Pulmonary artery endothelial cell (primary cell): ENCODE results near the gene POU3F3. TPM values are rescaled to one million over a fixed set of nuclear protein-coding genes. Genes with fewer than 3 reads are reported as not detected.

ENCODE experiments used
- DNase-seq: peaks from one replicate; pipeline ENCODE4 v3.0.0-alpha.2; 2011; ENCODE audit warnings: low read depth, low spot score
- total RNA-seq: library from RNA; depleted of rRNA; stranded (reverse); fragments of >200 nt; gene quantifications from 2 replicates; pipeline ENCODE4 v1.2.3, GENCODE V29; 2014

POU3F3 gene
- total RNA-seq, 1 donor from 2014 or later = not detected

DNA sequence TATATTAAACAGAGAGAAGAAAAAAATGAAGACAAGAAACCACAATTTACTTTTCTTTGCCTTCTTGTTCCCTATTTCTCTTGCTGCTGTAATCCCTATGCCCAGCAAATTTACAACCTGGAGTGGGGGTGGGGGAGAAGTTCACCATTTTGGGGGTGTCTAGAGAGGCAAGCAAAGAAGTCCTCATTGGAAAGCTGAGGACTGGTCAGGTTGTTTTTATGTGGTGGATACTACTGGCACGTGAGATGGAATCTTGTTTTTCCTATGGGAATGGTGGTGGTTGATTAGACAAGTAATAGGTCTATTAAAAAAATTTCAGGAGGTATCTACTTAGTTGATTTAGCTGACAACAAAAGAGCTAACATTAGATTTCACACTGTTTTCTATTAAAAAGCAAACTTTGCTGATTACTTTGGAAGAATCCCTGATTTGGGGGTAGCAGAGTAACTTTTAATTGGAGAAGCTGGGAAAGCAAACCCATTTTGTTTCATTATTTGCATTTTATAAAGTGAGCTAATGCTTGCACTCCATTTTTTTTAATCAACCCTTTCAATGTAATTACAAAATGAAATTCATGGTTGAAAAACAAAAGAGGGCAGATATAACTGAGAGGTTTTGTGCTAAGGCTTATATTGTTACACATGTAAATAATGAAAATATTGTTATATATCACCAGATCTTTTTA lies 6.0 kb downstream of the POU3F3 start:
- no peak for DNase-seq

DNA sequence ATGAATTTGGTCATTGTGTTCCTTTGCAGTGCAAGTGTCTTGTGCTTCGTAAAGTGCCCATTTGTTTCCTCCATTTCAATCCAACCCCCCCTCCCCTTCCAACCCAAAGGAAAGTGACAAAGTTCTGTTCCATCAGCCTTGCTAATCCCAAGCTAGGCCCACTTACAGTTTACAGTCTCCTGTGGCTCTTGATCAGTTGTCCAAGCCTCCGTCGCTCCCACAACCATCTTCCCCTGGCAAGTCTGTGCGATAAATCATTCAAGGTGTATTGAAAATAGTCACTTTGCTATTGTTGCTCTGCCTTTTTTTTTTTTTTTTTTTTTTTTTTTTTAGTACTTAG lies 6.5 kb downstream of the POU3F3 start:
- DNase-seq = no peak

DNA sequence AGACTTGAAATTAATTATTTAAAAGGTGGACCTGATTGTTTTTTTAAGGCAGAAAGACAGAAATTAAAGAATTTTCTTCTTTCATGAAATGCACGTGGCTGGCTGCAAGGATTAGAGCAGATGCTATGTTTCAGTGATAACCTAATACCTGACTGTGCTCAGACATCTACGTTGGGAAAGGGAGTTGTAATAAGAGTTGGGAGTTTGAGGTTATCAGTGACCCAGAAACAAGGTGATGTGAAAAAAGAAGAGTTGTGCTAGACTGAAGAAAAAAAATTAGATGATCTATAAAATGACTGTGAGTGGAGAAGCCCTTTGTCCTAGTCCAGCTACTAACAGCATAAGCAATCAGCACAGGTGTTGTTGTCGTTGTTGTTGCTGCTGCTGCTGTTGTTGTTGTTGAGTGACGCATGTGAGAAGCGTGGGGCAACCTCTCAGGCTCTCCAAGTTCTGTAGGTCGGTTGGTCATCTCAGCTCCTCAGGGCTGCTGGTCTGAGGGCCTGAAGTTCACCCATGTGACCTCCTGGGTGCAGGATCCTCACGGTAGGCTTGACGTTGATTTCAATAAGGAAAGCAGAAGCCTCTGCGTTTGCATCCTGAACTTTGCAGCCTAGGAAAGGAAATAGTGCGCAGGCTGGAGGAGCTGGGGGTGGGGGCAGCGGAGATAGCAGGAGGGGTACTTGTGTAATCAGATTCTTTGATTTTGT lies 7.6 kb downstream of the POU3F3 start:
- DNase-seq = no peak

DNA sequence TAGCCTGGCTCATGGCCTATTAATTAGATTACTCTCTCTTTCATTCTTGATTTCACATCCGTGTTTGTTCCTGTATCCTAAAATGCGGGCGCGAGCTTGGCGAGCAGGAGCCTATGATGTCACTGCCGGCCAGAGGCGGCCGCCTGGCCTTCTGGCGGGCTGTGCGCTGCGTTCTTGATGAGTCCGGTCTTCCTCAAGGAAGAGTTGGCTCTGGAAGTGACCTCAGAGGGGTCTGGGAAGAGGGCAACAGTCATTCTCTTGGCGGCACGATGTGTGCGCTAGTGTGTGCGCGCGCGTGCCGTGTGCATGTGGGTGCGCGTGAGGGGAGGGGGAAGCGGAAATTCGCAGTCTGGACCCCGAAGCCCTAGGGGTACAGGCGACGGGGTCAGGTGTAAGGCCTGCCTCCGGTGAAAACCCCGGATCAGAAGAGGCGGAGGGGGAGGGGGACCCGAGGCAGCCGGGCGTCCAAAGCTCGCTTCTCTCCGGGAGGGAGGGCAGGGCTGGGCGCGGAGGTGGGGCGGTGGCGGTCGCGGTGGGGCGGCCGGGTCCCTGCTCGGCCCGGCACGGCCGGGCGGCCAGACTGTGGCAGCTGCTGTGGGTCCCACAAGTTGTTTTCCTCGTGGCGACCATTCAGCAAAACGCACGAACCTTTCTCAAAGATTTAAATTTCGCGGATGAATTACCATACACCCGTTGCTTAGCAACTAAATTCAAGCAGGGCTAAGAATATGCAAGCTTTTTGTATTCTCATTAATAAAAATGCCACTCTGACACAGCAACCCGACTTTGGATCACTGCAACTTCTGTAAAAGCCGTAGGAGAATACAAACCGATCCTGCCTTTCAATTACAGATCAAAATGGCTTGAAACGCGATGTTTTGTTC lies 8.4 kb downstream of the POU3F3 start:
- DNase-seq = no peak

DNA sequence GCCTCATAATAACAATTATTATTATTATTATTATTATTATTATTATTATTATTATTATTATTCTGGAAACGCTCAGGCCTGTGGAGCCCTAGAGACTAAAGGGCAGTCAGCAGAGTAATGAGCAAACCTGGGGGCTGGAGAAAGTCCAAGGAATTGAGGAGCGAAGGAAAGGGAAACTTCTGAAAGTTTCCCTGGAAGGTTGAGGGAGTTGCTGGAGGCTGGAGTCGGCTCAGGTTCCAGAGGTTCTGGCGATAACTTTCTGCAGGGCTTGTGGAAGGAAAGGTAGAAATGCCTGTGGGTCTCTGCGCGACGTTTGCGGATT lies 9.2 kb downstream of the POU3F3 start:
- no peak for DNase-seq

DNA sequence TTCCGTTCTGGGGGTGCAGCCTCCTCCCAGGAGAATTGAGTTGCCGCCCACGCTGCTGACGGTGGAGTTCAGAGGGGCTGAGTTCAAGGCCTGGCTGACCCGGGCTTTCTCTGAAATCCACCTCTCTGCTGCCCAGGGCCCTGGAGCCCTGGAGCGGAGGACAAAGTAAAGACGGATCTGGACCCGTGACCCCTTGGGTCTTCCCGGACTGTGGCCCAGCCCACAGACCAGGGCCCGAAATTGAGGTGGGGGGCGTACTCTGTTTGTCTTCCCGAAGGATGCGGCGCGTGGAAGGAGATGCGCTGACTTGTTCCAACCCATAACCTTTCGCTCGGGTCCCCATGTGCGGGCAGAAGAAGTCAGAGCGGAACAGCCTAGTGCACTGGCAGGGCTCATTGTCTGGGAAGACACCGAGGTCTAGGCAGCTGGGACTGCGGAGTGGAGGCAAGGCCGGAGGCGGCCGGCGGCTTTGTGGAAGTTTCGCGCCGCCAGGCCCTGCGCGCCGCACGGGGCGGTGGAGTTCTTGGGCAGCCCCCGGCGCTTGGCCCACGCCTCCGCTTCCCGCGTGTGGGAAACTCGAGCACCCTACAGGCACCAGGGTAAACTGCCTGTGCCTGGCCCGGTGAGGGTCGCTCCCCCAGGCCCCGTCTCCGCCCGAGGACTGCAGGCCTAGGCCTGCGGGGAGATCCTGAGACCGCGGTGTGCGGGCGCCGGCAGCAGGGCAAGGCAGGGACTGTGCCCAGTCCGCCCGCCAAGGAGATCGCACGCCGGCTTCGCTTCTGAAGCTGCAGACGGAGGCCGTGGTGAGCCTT lies 9.8 kb downstream of the POU3F3 start:
- no peak for DNase-seq

DNA sequence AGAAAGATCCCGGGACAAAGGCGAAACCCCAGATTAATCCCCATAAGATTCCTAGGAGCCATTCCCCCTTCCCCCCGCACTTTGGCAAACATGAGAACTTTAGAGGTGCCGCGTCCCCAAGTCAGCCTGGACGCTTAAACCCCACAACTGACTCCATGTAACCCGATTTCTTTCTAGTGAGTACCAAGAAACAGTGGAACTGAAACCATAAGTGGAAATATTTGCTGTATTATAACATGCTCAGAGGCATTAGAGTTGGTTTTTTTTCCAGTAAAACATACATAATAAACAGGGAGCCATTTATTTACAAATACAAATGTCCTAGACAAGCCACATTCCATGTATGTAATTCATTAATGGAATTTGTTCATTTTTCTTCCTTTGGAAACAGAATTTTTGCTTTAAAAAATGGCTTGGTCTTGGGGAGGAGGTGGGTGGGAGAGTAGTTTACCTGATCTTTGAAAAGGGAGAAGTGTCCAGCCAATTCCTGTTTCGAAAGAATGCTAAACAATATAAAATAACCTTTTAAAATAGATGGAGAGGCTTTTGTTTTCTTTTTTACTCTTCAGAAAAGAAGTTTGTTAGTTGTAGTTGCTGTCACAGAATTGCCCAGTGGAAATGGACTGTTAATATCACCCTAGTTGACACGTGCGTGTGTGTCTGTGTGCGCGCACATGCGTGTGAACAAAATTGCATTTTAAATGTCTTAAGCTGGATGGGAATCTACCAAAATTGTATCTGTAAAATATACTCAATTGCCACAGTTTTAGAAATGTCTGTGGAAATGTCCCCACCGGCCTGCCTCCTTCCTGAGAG lies 10.6 kb downstream of the POU3F3 start:
- no peak for DNase-seq

DNA sequence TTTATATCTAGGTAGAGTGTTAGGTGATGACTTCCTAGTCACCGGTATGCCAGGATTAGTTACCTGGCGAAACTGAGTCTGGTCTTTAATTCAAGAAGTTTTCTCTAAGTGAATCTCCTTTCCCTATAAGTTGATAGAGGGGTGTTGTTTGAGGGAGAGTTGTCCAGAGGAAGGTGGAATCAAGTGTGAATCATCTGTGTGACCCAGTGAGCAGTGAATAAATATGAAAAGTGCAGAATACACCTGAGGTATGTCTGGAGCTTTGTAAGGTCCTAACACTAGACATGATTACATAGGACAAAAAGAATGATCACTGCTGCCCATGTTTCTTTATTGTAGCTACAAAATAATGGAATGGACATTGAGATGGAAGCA lies 11.2 kb downstream of the POU3F3 start:
- no peak for DNase-seq

DNA sequence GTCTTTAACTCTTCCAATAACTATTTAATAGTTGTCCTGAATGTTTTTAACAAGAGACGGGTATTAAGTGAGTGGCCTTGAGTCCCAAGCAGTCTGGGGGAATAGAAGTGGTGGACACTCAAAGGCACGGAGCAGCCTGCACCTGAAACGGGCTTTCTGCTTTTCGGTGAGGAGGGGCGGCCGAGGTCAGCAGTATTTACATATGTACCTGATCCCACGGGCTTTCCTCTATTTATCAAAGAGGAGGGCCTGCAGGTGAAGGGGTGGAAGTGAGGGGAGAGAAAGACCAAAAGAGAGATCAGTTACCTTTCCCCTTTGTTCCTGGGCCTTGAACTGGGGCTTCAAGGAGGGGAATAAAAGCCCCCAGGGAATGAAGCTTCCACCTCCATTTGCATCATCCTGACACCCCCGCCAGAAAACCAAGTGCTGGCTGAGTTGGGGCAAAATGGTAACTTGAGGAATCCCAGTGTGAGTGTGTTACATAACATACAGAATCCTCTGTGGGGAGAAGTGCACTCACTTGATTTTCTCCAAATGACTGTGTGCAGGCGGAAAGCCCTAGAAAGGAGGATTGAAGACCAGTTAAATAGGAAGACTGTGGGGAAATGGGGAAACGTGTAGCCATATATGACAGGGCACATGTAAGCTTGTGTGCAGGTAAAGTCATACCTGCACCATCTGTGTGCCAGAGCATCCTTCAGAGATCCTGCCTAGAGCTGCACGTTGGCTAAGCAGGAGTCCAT lies 12.4 kb downstream of the POU3F3 start:
- DNase-seq = no peak

DNA sequence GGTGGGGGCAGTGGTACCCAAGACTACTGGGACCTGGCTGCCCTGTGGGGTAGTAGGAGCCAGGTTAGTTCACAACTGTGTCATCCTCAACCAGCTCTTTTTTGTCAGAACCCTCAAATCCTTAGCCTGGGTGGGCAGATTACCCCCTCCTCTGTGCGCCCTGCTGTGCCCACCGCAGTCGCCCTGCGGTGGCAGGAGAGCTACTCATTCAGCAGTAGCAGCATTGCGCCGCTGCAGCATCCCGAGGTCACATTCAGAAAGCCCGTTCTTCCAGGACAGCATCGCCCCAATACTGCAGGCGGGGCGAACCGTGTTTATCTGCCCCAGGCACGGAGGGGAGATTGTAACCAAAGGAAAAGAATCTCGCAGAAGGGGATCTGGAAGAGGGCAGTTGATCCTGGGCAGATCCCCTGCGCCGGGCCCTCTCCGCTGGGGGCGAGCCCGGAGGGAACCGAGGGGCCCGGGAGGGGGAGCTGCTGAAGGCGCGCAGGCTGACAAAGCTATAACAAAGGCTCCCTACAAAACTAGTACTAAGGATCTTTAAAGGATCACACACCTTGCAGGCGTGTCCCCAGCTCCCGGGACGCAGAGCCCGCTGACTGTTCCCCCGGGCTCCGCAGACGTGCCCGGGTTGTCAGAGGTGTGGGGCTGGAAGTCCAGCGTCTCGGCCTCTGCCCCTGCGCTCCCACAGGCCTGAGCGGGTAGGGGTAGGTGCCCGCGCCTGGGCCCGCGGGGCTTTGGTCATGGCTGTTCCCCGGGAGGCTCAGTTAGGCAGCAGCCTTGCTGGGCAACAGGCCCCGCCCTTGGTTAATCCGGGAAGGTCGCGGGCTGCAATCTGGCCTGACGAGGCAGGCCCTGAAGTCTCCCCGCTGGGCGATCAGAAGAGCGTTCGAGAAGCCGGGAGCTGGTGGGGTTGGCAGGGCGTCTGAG lies 13.2 kb downstream of the POU3F3 start:
- no peak for DNase-seq

DNA sequence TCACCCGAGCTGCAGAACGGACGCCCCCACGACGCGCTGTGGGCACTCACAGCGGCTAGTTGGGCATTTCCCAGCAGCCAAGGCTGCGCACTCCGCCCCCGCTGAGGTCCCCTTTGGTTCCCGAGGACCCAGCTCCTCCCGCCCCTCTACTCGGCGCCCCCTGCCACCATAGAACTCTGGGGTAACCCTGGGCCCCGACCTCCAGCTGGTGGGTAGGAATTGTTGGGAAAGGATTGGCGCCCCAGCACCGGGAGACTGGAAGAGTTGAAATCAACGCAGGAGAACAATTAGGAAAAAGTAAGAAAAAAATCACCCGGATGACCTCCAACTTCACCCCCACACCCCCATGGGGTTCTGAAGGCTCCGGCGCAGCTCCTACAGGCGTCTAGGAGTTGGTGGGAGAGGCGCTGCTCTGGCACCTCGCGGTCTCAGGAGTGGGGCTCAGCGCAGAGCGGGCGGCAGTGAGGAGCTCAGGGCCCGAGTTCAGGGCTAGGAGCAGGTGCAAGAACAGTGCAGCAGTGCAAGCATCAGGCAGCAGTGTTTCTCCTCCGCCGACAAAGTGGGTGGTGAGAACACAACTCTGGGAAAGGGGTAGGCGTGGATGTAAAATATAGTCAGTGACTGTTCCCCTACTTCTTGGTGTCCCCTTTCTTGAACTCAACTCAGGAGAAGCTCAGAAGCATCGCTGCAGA lies 14.0 kb downstream of the POU3F3 start:
- DNase-seq = no peak

DNA sequence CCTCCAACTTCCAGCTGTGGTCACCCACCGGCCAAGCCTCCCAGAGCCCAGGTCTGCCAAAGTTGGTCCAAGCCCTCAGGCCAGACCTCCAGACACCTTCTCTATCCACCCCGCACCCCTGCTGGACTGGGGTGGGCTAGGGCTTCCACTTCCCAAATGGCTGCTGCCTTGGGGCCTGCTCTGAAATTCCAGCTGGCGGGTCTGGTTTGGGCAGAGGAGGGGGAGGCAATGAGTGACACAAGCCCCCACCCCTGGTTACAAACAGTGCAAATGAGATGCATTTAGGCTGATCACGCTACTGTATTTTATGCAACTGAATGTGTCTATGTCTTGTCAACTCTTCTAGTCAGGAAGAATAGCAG lies 14.6 kb downstream of the POU3F3 start:
- DNase-seq = no peak

DNA sequence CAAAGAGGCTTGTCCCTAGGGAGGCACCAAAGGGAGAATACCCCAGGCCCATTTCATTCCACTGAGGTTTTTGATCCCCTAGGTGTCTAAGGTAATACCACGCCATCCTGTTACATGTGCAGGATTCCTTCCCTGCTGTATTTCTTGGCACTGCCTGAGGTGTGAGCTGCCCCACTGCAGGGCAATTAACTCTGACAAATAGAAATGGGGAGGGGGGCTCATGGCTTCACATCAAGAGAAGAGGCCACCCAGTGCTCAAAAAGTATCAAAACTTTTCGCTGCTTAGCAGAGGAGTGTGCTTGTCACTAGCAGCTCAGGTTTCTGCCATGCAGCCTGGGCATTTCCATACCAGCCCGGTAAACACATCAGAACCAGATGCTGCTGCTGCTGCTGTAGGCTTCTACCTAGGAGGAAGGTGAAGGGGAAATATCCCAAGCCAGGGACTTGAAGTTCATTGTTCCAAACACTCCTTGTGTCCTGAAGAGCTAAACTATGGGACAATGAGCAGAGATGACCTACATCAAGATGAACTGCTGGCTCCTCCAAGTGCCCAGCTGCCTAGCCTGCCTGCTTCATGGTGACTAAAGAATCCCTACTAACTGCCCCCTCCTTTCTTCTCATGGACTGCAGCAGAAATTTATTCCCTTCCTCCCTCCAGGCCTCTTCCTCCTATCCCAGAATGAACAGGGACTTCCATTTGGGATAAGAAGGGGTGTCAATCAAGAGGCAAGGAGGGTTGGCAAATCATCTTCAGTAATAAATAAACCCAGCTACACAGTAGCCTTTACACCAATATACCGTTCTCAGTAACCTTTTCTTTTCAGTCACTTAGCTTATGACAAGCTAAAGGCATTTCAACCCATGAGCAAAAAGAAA lies 16.4 kb downstream of the POU3F3 start:
- no peak for DNase-seq

DNA sequence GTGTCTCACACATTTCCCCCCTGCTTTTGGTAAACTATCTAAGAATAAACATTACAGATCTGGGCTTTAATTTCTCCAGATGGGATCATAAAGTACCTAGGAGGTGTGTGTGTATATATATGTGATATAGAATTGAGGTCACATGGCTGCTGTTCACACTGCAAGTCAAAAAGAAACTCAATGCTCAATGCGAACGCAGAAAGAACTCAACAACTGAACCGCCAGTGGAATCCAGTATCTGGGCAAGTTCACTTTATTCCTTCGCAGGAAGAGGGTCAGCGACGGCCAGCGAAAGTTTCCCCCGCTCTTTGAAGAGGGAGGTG lies 17.7 kb downstream of the POU3F3 start:
- DNase-seq = no peak

DNA sequence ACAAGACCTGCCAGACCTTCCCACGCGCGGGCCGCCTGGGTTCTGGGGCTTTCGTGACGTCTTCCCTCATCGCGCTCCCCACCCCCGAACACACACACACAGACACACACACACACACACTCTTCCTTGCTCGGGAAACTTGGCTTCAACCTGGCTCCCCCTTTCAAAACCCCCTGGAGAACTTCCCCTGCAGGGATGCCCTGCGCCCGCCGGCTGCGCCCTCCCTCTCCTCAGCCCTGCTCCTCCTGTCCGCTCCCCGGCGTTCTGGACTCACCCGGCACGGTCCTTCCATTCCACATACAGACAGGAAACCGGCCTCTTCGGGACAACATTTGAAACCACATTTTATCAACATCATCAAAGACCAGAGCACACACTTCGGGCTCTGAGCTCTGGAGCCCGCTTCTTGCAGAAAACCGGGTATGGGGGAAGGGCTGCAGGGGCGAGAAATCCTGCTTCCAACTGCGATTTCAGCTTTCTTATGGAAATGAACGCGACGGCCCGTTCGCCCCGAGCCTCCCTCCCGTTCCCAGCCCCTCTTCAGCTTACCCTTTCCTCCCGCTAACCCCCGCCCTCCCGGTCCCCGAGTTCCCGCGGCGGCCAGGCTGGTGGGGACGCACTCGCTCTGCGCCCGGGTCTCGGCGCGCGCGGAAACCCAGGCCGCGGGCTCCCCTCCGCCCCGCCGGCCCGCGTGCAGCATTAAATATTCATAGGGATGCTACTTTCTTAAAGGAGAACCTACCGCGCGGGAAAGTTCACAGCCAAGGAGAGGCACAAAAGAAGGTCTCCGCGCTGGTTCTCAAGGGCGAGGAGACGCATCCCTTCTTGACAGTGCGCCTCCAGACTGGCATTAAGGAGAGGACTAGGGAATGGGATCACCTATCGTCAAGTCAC lies 18.3 kb downstream of the POU3F3 start:
- DNase-seq = no peak

DNA sequence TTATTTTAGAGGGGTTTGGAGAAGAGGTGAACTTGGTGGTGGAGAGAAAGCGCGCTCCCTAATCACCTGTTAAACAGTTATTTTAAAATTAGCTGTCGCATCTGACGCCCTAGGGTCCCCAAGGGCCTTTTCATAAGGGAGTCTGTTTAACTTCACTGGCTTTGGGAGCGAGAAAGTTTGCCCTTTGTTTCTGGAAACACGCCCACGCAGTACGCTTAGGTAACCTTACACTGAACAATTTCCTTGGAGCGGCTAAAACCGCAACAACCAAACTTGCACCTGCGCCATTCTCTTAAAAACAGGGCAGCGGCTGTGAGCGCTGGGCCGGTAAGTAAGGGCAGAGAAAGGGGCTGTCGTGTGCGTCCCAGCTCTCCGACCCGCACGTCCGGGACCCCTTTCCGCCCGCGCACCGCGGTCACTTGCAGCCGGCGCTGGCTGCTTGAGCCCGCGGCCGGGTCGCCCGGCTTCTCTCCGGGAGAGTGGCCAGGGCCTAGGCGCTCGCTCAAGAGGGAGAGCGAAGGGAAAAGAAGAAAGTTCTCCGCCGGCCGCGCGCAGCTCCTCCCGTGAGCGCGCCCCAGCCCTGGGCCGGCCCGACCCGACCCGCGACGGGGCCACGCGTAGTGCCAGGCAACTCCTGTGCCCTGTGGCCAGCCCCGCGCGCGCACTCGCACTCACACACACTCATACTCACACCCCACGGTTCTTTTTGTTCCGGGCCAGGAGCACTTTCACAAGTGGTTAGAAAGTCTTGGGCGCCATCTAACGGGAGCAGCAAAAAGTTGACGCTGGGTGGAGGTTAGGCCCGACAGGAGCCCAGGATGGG lies 19.2 kb downstream of the POU3F3 start:
- DNase-seq = no peak
